ENCODE results near the gene OR4D11.
"Not testable (repeated sequence)": the region's sequence is repeated elsewhere in the genome, so short reads cannot be mapped to it uniquely, and the experiment has no call there.

The OR4D11 gene

DNA sequence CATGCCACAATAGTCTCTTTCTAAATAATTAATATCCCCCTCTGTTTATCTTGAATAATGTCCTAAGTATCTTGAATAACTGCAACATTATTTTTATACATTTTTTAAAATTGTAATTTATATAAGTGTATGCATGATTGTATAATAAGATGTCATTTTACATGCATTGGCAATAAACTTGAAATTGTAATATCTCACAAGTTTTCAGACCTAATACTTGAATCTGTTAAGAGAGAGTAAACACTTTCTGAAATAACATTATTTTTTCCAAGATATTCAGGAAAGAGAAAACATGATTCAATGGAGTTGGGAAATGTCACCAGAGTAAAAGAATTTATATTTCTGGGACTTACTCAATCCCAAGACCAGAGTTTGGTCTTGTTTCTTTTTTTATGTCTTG, at the start of gene OR4D11:
OR4D11 (plus strand) TSS at position 301 of the 400 bp plus-strand sequence; CDS start at position 301, 0 bp downstream.
- no peak for DNase-seq

DNA sequence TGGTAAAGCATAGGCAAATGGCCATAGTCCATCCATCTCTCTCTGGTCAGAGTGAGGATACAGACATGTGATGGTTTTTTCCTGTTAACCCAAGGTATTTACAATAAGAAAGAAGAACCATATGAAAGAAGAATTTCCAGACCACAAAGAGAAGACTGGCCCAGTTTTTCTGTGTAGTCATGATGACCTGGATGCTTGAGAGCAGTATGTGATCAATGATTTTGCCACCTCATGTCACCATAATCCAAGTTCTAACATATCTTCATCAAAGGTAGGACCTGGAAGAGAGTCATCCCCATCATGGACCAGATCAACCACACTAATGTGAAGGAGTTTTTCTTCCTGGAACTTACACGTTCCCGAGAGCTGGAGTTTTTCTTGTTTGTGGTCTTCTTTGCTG, 46.7 kb upstream of the OR4D11 start, which contains the start of gene OR4D6:
OR4D6 (plus strand) TSS at position 301 of the 400 bp plus-strand sequence; CDS start at position 301, 0 bp downstream.
- no peak for DNase-seq

DNA sequence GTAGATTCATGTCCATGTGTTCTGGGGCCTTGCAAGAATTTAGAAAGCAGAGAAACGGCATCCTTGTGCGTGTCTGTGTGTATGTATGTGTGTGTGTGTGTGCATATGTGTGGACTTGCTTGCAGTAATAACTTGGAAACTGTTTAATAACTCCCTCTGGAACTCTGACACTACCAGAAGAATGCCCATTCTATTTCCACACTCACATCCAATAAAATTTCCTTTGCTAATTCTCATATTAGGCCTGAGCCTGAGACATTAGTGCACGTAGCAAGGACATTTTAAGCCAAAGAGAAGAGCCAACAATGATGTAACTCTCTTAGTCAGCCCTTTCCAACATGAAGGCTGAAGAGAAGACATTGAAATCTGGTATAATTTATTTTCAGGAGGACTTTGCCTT, 43.5 kb upstream of the OR4D11 start:
- no peak for DNase-seq

DNA sequence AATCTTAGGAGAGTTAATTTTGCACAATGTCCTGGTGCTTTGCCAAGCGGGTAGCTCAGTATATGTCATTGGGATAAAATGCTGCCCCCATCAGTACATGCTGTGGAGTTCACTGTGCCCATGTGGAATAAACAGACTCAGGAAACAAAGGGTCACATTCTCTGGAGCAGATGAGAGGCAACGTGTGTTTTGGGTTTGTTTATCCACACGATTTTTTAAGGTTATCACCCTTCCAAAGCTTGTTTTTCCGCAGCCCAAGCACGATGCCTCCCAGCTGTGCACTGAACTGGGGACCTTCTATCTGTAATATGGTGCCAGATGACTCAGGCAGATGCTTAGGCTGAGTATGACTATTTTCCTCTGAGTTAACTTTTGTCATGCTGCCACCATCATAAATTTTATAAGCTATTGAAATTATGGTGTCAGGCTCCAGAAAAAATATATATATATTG, 40.2 kb upstream of the OR4D11 start:
- no peak for DNase-seq

DNA sequence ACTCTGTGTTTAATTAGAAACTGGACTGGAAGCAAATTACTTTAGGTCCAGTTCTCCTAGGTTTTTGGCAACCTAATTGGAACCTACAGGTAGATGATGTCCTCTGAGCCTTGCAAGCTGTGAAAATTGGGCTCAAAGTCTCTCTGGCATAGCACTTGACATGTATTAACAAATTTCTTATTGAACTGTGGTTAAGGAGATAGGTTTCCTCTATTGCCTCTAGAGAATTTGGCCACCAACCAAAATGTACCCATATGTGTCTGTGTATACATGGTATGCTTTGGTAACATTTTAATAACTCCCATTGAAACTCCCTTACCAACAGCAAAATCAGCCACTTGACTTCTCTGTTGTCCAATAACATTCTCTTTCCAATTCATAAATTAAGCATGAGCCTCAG, 30.4 kb upstream of the OR4D11 start, which contains the start of gene OR4D10:
OR4D10 (plus strand) TSS at position 301 of the 400 bp plus-strand sequence. CDS start 4,115 bp downstream, outside the sequence.
- DNase-seq = no peak

DNA sequence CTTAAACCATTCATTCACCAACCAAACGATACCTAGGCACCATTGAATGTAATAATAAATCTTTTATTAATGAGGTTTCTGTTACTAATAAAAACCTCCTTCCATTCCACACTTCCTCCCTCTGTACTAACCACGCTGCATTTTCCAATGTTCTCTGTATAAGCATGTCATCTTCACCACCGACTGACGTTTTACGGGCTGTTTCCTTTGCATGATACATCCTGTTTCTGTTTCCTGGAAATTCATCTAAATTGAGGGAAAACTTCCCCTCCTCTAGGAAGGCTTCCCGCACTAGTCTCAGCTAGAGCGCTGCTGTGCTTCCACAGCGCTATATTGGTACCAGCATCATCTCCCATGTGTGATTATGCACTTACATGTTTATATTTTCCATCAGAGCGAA, 28.2 kb upstream of the OR4D11 start:
- no peak for DNase-seq

DNA sequence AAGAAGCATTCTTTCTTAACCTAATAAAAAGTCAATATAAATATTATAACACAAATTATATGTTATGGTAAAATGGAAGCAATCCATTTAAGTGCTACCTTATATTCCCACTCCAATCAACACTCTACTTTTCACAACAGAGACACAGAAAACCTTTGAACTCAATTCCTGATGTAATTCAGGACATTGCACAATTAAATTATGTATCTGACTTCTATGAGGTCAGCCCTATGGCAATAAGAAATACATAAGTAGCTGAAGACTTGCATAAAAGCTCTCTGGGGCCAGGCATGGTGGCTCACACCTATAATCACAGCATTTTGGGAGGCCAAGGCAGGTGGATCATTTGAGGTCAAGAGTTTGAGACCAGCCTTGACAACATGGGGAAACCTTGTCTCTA, 23.5 kb upstream of the OR4D11 start:
- no peak for DNase-seq

DNA sequence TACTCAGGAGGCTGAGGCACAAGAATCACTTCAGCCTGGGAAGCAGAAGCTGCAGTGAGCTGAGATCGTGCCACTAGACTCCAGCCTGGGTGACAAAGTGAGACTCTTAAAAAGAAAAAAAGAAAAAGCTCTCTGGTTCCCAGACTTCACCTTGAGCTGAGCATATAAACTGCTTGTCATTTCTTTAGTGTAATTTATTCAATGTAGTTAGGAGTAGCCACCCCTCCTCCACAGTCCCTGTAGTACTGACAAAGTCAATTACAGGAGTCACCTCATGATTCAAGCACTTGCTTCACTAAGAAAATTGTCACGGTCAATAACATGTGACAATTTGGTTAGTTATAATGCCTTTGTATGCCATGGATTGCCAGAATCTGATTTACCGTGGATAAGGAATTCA, 23.0 kb upstream of the OR4D11 start:
- no peak for DNase-seq

DNA sequence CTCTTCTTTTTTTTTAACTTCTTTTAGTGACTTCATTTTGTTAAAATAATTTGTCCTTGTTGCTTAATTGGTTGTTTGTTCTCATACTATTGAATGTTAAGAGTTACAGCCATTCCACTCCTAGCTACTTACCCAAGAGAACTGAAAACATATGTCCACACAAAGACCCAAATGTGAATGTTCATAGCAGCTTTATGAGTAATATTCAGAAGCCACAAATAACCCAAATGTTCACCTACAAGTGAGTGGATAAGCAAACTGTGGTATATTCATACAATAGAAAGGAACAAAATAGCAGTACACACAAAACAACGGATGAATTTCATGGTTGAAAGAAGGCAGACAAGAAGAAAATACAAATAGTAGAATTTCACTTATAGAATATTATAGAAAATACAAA, 1.4 kb upstream of the OR4D11 start:
- no peak for DNase-seq

DNA sequence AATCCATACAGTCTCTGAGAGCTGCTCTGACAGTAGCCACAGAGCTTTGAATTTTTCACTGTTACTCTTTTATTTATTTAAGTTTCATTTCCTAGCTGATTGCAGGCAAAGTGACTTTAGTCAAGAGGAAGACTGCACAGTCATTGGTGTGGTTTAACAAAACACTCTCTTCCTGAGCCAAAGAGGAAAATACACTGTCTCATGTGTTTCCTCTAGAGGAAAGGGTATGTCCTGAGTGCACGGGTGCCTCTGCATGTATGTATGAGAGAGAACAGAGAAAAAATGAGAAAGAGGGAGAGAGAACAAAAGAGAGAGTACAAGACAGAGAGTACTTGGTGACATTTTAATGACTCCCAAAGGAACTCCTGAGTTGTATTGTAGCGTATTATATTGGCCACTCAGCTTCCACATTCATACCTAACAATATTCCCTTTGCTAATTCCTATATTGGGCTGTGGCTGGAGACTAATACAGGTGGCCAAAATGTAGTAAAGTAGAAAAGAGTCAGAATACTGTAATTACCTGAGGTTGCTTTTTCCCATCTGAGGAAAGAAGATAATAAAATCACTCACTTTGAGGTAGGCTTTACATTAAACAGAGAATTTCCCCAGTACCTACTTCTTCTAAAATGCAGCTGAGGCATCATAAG, 7.7 kb downstream of the OR4D11 start, which contains the start of gene OR4D9:
OR4D9 (plus strand) TSS at position 599 of the 649 bp plus-strand sequence. CDS start 3,374 bp downstream, outside the sequence.
- DNase-seq = no peak

DNA sequence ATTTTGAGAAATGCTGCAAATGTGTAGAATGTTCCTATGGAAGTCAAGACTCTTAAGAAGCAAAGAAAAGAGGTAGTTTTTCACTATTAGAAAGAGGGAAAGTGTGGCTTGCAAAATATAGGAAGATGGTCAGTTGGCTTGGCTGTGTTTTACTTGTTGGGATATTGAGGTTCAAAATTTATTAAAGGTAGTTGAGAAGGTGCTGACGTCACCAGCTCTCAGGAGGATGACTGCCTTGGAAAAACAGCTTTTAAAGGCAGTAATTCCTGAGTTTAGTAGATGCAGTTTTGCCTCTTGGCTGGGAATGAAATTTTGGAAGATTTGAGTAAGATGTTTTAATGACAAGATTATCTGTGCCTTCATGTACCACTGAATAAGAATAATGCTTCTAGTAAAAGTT, 8.3 kb downstream of the OR4D11 start:
- no peak for DNase-seq

DNA sequence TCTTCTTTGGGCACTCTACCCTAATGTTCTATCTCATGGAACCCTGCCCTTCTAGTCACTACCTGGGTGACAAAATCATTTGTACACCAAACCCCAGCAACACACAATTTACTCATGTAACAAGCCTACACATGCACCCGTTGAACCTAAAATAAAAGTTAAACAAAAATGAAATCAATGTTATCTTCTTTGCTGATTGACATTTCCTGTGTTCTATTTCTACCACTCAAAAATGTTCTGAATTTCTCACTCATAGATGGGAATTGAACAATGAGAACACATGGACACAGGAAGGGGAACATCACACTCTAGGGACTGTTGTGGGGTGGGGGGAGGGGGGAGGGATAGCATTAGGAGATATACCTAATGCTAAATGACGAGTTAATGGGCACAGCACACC, 16.8 kb downstream of the OR4D11 start:
- not testable (repeated sequence) for DNase-seq

DNA sequence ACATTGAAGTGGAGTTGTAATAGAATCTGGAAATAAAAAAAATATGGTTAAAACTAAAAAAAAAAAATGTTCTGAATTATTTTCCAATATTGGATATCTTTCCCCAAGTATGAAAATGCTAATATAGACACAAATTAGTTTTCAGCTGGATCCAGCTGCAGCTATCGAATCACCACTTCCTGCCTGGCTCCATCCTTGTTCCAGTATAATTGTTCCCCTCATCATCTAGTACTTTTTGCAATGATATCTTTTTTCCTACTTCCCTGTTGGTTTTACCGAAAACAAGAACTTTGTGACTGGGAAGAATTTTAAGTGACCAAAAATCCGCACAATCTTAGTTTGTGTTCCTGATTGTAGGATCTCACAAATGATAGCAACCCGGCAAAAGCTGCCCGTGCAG, 17.4 kb downstream of the OR4D11 start:
- no peak for DNase-seq

DNA sequence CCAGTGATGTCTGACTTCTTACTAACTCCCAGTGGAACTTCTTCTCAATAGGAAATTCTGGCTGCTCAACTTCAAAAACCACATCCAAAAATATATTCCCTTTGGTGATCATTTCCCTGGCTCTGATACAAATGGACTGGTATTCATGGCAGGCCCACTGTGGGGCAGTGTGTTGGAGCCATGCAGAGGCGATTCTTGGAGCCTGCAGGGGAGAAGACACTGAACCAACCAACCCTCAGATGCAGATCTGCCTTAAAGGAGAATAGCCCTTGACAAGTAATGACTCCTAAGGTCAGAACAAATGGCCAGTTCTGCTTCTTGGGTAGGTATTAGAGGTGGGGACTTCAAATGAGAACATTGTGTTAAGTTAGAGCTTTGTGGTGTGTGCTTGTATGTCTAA, 20.2 kb downstream of the OR4D11 start:
- no peak for DNase-seq

DNA sequence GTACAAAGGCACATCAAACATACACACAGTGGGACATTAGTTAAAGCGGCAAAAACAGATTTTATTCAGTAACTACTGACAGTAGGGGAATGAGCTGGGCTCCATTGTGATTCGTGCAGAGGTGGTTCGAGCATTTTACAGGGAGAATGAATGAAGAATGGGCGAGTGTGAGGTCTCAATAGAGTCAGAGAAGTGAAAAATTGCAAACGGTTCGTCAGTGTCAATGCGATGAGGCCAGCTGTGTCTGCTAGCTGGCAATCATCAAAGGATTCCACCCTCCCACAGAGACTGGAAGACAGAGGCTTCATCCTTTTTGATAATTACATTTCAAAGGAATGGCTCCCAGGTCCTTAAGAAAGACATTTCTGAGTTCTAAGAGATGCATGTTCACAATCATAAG, 25.3 kb downstream of the OR4D11 start:
- no peak for DNase-seq

DNA sequence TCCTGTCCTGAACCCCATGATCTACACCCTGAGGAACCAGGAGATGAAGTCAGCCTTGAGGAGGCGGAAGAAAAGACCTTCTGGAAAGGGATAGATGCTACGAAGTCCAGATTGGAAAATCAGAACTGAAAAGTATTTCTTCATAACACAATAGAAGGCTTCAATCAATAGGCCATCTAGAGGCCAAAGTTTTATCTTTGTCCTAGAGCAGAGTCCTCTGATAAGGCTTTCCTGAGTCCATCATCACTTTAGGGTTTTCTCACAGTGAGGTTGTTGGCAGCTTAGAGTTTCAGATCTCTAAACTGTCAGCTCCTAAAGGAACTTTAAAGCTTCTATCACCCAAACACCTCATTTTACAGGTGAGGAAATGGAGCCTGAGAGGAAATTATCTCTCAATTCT, 29.2 kb downstream of the OR4D11 start:
- DNase-seq = no peak

DNA sequence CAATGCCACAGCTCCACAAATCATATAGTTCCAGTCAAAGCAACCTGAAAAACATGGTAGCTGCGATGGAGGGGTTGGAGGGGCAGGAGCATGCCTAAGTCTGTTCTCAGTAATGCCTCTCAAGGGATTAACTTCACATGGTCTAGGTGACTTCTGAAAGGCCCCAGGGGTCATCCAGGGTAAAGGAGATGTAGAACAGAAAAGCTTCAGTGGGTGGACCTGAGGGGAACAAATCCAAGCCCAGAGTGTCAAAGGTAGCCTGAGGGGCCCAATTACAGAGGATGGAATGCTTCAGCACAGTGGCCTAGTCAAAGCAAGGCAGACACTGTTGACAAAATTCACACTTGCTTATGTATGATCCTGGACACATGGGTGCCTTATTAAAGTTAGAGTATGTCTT, 31.3 kb downstream of the OR4D11 start:
- no peak for DNase-seq

DNA sequence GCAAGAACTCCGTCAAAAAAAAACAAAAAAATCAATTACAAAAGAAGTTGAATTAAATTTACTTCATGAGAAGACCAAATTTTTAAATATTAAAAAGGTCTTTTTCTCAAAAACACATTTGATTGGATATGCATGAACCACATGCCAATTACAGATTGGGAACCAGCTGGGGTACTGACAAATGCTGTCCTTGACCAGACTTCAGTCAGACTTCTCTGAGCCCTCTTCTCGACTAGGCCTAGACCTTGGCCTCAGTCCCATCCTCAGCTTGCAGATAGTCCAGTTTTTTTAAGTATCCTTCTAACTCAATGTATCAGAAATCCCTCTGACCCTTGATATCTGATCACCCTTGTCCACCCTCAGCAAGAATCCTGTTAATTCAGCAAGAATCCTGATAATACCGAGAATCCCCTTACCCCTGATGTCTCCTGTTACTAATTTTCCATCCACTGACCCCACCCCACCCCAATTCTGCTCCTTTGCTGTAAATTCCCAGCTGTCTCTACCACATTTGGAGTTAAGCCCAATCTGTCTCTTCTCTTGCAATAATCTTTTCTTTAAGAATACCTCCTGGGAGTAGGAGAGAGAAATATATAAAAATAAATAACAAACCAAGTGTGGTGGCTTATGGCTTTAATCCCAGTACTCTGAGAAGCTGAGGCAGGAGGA, 38.9 kb downstream of the OR4D11 start:
- no peak for DNase-seq

DNA sequence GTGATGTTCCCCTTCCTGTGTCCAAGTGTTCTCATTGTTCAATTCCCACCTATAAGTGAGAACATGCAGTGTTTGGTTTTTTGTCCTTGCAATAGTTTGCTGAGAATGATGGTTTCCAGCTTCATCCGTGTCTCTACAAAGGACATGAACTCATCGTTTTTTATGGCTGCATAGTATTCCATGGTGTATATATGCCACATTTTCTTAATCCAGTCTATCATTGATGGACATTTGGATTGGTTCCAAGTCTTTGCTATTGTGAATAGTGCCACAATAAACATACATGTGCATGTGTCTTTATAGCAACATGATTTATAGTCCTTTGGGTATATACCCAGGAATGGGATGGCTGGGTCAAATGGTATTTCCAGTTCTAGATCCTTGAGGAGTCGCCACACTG, 40.3 kb downstream of the OR4D11 start:
- DNase-seq = not testable (repeated sequence)

DNA sequence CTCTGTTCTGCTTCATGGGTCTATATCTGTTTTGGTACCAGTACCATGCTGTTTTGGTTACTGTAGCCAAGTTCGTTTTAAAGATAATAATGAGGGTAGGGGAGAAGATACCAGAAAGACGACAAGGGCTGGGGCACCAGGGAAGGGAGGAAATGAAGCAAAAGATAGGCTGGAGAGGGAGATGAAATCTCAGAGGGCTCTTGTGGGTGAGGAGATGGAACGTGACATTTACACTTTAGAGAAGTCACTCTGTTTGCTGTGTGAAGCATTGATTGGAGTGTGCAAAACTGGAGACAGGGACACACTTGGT, 41.4 kb downstream of the OR4D11 start:
- DNase-seq = no peak

DNA sequence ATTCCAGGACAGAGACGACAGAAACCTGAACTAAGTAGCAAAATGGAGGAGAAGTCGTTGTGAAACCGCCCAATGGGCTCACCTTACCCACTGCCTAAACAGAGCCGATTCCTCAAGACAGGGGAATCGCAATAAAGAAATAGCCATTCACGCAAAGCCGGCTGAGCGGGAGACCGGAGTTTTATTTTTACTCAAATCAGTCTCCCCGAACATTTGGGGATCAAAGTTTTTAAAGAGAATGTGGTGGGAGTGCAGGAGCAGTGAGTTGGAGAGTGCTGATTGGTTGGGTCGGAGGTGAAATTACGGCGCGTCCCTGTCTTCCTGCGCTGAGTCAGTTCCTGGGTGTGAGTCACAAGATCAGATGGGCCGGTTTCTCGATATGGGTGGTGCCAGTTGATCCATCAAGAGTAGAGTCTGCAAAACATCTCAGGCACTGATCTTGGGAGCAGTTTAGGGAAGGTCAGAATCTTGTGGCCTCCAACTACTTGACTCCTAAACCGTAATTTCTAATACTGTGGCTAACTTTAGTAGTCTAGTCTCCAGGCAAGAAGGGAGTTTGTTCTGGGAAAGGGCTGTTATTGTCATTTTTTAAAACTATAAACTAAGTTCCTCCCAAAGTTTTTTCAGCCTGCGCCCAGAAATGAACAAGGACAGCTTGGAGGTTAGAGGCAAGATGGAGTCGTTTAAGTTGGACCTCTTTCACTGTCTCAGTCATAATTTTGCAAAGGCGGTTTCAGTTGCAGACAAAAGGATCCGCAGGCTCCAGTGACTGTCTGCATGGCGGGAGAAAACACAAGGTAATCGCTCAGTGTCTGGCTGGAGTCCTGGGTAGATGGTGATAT, 42.0 kb downstream of the OR4D11 start:
- DNase-seq = no peak

DNA sequence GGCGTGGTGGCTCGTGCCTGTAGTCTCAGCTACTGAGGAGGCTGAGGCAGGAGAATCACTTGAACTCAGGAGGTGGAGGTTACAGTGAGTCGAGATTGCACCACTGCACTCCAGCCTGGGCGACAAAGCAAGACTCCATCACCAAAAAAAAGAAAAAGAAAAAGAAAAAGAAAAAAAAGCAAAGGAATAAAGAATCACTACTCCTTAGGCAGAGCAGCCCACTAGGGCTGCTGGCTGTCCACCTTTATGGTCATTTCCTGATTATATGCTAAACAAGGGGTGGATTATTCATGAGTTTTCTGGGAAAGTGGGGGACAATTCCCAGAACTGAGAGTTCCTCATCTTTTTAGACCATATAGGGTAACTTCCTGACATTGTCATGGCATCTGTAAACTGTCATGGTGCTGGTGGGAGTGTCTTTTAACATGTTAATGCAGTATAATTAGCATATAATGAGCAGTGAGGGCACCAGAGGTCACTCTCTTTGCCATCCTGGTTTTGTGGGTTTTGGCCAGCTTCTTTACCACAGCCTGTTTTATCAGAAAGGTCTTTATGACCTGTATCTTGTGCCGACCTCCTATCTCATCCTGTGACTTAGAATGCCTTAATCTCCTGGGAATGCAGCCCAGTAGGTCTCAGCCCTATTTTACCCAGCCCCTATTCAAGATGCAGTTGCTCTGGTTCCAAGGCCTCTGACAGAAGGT, 44.4 kb downstream of the OR4D11 start:
- not testable (repeated sequence) for DNase-seq

DNA sequence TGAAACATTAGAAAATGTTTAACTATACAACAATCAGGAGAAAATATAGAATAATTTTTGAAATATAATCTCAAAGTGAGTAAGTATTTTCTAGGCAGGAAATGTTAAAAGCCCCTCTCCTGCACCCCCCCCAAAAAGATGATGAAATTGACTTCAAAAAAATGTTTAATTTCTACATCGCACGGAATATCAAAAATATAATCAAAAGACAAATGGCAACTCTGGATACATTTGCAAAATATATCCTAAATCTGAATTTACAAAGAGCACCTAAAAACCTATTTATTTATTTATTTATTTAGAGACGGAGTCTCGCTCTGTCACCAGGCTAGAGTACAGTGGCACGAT, 44.9 kb downstream of the OR4D11 start:
- no peak for DNase-seq

Data from NCI-H446 treated with DMSO at 0.1 percent for 48 hours (cell line).